ENCODE measurements around the gene COG7.

GRCh38 chr16:23410176-23410575 is 42.8 kb downstream of the COG7 start:
- TF ChIP-seq CTCF (IDR thresholded peaks at IDR 0.05) (no peak), POLR2A (IDR thresholded peaks at IDR 0.05) (no peak)

Data from testis (tissue), 2 donors.